A673 (cell line): ENCODE results near the gene DPP9. TPM values are rescaled to one million over a fixed set of nuclear protein-coding genes. Genes with fewer than 3 reads are reported as not detected.

Experiments used
- BruUV-seq: library from RNA; stranded (reverse); fragments of 400-500 nt; replicated peaks from 2 replicates; lab custom pipeline; 2021; lab: Mats Ljungman, UMichigan
- CTCF ChIA-PET: fragments of 300-600 bp; sonication (Branson Sonifier 250); formaldehyde crosslinking; loops from one replicate; lab custom pipeline; 2022; ENCODE audit warnings: antibody characterized with exemption; lab: Charles Lee
- POLR2A ChIA-PET: fragments of 300-600 bp; sonication (Branson Sonifier 250); formaldehyde crosslinking; loops from one replicate; lab custom pipeline; 2022; ENCODE audit warnings: antibody characterized with exemption; ENCODE audit not compliant: low non-redundant PET; lab: Charles Lee
- DNase-seq: peaks from one replicate; pipeline ENCODE4 v3.0.0-alpha.2; 2015; ENCODE audit warnings: low spot score
- H3K27ac ChIP-seq: fragments of 200-600 bp; sonication (generic); 2 replicates; pipeline ENCODE4 v1.5.1; 2016; ENCODE audit warnings: mixed run types, low read depth, mild to moderate bottlenecking, mixed read lengths, antibody characterized with exemption, low read length; ENCODE audit not compliant: poor library complexity, severe bottlenecking
- H3K27me3 ChIP-seq: fragments of 200-600 bp; sonication (generic); replicated peaks from 2 replicates; pipeline ENCODE4 v1.6.1; 2017; ENCODE audit warnings: mixed run types, low read depth, mild to moderate bottlenecking, mixed read lengths, antibody characterized with exemption, low read length; ENCODE audit not compliant: insufficient read depth, poor library complexity
- H3K36me3 ChIP-seq: fragments of 200-600 bp; sonication (generic); 2 replicates; pipeline ENCODE4 v1.6.1; 2016; ENCODE audit warnings: mixed run types, mild to moderate bottlenecking, mixed read lengths, antibody characterized with exemption, low read length; ENCODE audit not compliant: insufficient read depth, poor library complexity, severe bottlenecking
- H3K4me1 ChIP-seq: fragments of 200-600 bp; sonication (generic); 2 replicates; pipeline ENCODE4 v1.6.1; 2017; ENCODE audit warnings: mixed run types, mild to moderate bottlenecking, mixed read lengths, antibody characterized with exemption, low read length; ENCODE audit not compliant: insufficient read depth, poor library complexity, severe bottlenecking
- H3K4me3 ChIP-seq: fragments of 200-600 bp; sonication (generic); 2 replicates; pipeline ENCODE4 v1.5.1; 2016; ENCODE audit warnings: low read depth, mixed run types, mild to moderate bottlenecking, mixed read lengths, low read length; ENCODE audit not compliant: poor library complexity, severe bottlenecking
- H3K9me3 ChIP-seq: fragments of 200-600 bp; sonication (generic); 2 replicates; pipeline ENCODE4 v1.6.1; 2016; ENCODE audit warnings: mixed run types, low read depth, mild to moderate bottlenecking, mixed read lengths, antibody characterized with exemption, low read length; ENCODE audit not compliant: poor library complexity, severe bottlenecking
- CTCF ChIP-seq: fragments of 300-800, 200-600 bp; sonication (generic); conservative IDR thresholded peaks from 2 replicates; pipeline ENCODE4 v1.5.1; 2017; ENCODE audit warnings: low read depth, mild to moderate bottlenecking, antibody characterized with exemption, low read length, moderate library complexity, mixed read lengths
- EZH2 ChIP-seq: fragments of 200-600 bp; sonication (generic); IDR thresholded peaks from 2 replicates; pipeline ENCODE4 v1.6.1; 2017; ENCODE audit warnings: borderline replicate concordance, low read depth, mild to moderate bottlenecking, mixed read lengths, antibody characterized with exemption, low read length; ENCODE audit not compliant: poor library complexity, severe bottlenecking
- intact Hi-C: fragments of 100-400 bp; cut with micrococcal nuclease; formaldehyde crosslinking; loops from one replicate; pipeline ENCODE4 v1.10.0; 2022; ENCODE audit not compliant: unreplicated experiment
- total RNA-seq: library from RNA; stranded (reverse); gene quantifications from 2 replicates; pipeline ENCODE4 v1.2.3, GENCODE V29; 2021

DPP9 gene
- total RNA-seq, 1 experiment from 2014 or later: 65.7 TPM

DNA sequence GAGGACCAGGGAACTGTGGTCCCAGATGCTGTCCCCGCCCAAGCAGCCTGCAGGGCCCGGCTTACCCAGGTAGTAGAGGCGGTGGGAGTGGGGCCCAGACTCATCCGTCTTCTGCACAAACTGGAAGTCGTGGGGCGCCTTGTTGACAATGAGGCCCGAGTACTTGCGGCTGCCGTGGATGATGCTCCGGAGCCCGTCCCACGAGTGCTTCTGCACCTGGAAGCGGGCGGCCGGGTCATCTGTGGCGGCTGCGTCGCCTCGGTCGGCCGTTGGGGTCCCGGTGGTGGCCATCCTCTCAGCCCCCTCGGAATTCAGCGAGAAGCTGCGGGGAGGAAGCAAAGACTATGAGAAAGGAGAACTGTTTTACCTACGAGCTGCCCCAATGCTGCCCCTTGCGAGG is 9.6 kb downstream of the DPP9 start:
- ChIA-PET POLR2A (interaction anchor here (0.6 kb wide), 1 partner anchor 24 kb away, joined by 3 read pairs; no protein-coding TSS in a partner anchor), CTCF (no interaction called here)
- no peaks in the 10 kb centered on the region for H3K4me1 ChIP-seq
- no peaks in the 10 kb centered on the region for H3K27me3 ChIP-seq
- H3K36me3 ChIP-seq: peaks cover 43% of the 10 kb centered on the region
- TF ChIP-seq CTCF: no peak
- TF ChIP-seq EZH2: no peak
- intact Hi-C loops: no loop called here
- no peaks in the 10 kb centered on the region for H3K9me3 ChIP-seq
- H3K4me3 ChIP-seq: no peak overlapping the region
- no TSS peak for BruUV-seq
- H3K27ac ChIP-seq: no peak overlapping the region
- no peak for DNase-seq

DNA sequence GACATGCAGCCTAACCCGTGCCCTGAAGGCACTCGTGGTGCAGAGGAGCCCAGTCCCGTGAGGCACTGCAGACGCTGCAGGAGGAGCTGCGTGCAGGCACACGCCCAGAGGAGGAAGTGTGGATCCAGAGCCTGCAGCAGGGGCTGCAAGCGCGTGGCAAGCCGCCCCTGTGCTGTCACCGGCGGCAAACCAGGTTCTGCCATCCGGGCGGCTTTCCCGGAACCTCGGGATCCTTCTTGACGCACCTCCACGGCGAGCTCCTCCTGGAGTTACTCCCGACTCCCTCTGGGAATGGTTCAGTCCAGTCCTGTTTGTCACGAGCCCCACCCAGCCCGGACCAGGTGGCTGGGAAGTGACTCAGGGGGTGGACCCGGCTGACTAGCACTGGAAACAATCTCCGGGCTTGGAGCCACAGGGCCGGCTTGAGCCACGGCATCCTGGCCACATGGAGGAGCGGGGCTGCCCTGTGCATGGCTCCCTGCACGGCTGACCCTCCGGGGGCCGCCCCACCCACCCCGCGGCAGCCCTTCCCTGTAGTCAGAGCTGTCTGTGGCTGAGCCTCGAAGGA is 10.2 kb downstream of the DPP9 start:
- ChIA-PET POLR2A (interaction anchor here (0.6 kb wide), 1 partner anchor 23 kb away, joined by 3 read pairs; no protein-coding TSS in a partner anchor), CTCF (no interaction called here)
- no peak overlapping the region for H3K27ac ChIP-seq
- TF ChIP-seq CTCF: no peak
- no peak for TF ChIP-seq EZH2
- peaks cover 37% of the 10 kb centered on the region for H3K36me3 ChIP-seq
- no TSS peak for BruUV-seq
- no peak for DNase-seq
- H3K27me3 ChIP-seq: no peaks in the 10 kb centered on the region
- H3K4me1 ChIP-seq: no peaks in the 10 kb centered on the region
- H3K4me3 ChIP-seq: no peak overlapping the region
- intact Hi-C loops: no loop called here
- H3K9me3 ChIP-seq: no peaks in the 10 kb centered on the region

DNA sequence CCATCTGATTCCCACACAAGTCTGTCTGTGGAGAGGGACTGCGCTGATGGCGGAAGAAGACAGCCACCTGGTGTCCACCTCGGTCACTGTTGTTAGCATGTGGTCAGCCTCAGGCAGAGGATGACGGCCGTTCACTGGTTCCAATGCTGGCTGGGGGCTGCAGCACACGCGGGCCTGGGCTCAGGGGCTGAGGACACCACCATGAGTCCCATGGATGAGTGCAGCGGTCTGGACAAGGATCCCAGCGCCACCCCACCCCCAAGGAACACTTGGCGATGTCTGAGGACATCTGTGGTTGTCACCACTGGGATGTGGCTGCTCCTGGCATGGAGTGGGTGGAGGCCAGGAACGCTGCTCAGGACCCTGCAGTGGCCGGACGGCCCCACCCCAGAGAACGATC is 10.9 kb downstream of the DPP9 start:
- H3K4me1 ChIP-seq: no peaks in the 10 kb centered on the region
- H3K9me3 ChIP-seq: no peaks in the 10 kb centered on the region
- intact Hi-C loops: no loop called here
- ChIA-PET CTCF (no interaction called here), POLR2A (no interaction called here)
- no peak for TF ChIP-seq CTCF
- no peak for TF ChIP-seq EZH2
- BruUV-seq: no TSS peak
- no peak overlapping the region for H3K27ac ChIP-seq
- DNase-seq: no peak
- peaks cover 31% of the 10 kb centered on the region for H3K36me3 ChIP-seq
- H3K4me3 ChIP-seq: no peak overlapping the region
- H3K27me3 ChIP-seq: no peaks in the 10 kb centered on the region
